Ectodermal cell (in vitro differentiated cells): Measurements from ENCODE around the gene RAET1G.
"Not testable (repeated sequence)": the region's sequence is repeated elsewhere in the genome, so short reads cannot be mapped to it uniquely, and the experiment has no call there.

Experiments
- H3K27ac ChIP-seq: 2 replicates; pipeline ENCODE4 v1.7.0; 2013; ENCODE audit warnings: mild to moderate bottlenecking, low read depth, low read length; ENCODE audit not compliant: insufficient read depth, poor library complexity, severe bottlenecking
- H3K27me3 ChIP-seq: 2 replicates; pipeline ENCODE4 v1.7.0; 2013; ENCODE audit warnings: mild to moderate bottlenecking, low read length; ENCODE audit not compliant: insufficient read depth, control insufficient read depth, poor library complexity, severe bottlenecking
- H3K36me3 ChIP-seq: one replicate; pipeline ENCODE4 v1.7.0; 2013; ENCODE audit warnings: low read length; ENCODE audit not compliant: control insufficient read depth, insufficient read depth
- H3K4me1 ChIP-seq: one replicate; pipeline ENCODE4 v1.7.0; 2013; ENCODE audit warnings: low read length; ENCODE audit not compliant: control insufficient read depth, insufficient read depth
- H3K4me3 ChIP-seq: 2 replicates; pipeline ENCODE4 v1.7.0; 2013; ENCODE audit warnings: low read depth, low read length, control low read depth; ENCODE audit not compliant: insufficient read depth
- H3K9me3 ChIP-seq: 2 replicates; pipeline ENCODE4 v1.7.0; 2013; ENCODE audit warnings: mild to moderate bottlenecking, low read length, moderate library complexity; ENCODE audit not compliant: control insufficient read depth
- WGBS, 2 experiments: methylation state at CpG; one replicate each; pipeline ENCODE4 v1.1.7; 2013; ENCODE audit warnings: missing lambda C conversion rate in 2 of 2; 5-methylcytosine and 5-hydroxymethylcytosine counted together

The RAET1G gene

GRCh38 chr6:149963212-149963461 lies 40.2 kb upstream of the RAET1G start:
- Histone ChIP-seq H3K27me3 (peaks cover 97% of the 10 kb centered on the region), H3K27ac (no peak overlapping the region)
- 6 to 8% methylated on average over 8 of the region's 8 CpGs for WGBS, 2 experiments

GRCh38 chr6:149962461-149963211 lies 39.7 kb upstream of the RAET1G start:
- WGBS, 2 experiments, result 79 to 83% methylated on average over 7 of the region's 7 CpGs
- Histone ChIP-seq H3K4me1 (no peaks in the 10 kb centered on the region), H3K27me3 (peaks cover 97% of the 10 kb centered on the region), H3K4me3 (peak overlapping the region; percentile 50), H3K9me3 (no peaks in the 10 kb centered on the region), H3K27ac (no peak overlapping the region), H3K36me3 (no peaks in the 10 kb centered on the region)

More at GRCh38 chr6:149963212-149963461, 40.2 kb upstream of the RAET1G start:
- no peaks in the 10 kb centered on the region for H3K4me1 ChIP-seq
- peak overlapping the region; percentile 50 for H3K4me3 ChIP-seq
- H3K36me3 ChIP-seq, result no peaks in the 10 kb centered on the region
- no peaks in the 10 kb centered on the region for H3K9me3 ChIP-seq

GRCh38 chr6:149961728-149962425 lies 39.0 kb upstream of the RAET1G start:
- Histone ChIP-seq H3K9me3 (no peaks in the 10 kb centered on the region), H3K27me3 (peaks cover 97% of the 10 kb centered on the region), H3K4me1 (no peaks in the 10 kb centered on the region), H3K36me3 (no peaks in the 10 kb centered on the region), H3K4me3 (no peak overlapping the region), H3K27ac (no peak overlapping the region)
- 61% methylated on average over 6 of the region's 6 CpGs for WGBS, 2 experiments

GRCh38 chr6:149960488-149960887 lies 37.6 kb upstream of the RAET1G start:
- no peaks in the 10 kb centered on the region for H3K4me1 ChIP-seq

GRCh38 chr6:149959806-149960205 lies 36.9 kb upstream of the RAET1G start:
- not testable (repeated sequence) for H3K4me3 ChIP-seq, H3K9me3 ChIP-seq, H3K36me3 ChIP-seq, H3K4me1 ChIP-seq, H3K27ac ChIP-seq
- whole genome bisulfite sequencing, 2 experiments, result 93% methylated on average over 2 of the region's 4 CpGs; no CpG with 5 or more reads in 1 of the 2 experiments
- H3K27me3 ChIP-seq, result peaks cover 97% of the 10 kb centered on the region

More at GRCh38 chr6:149960488-149960887, 37.6 kb upstream of the RAET1G start:
- H3K4me3 ChIP-seq, result no peak overlapping the region
- 80 to 86% methylated on average over 6 of the region's 6 CpGs for WGBS, 2 experiments
- H3K27me3 ChIP-seq, result peaks cover 97% of the 10 kb centered on the region
- no peaks in the 10 kb centered on the region for H3K36me3 ChIP-seq
- no peak overlapping the region for H3K27ac ChIP-seq
- H3K9me3 ChIP-seq, result no peaks in the 10 kb centered on the region

GRCh38 chr6:149958124-149958523 lies 35.2 kb upstream of the RAET1G start:
- H3K27ac ChIP-seq, H3K36me3 ChIP-seq, H3K4me3 ChIP-seq, H3K9me3 ChIP-seq, H3K4me1 ChIP-seq: not testable (repeated sequence)
- H3K27me3 ChIP-seq, result peaks cover 97% of the 10 kb centered on the region
- WGBS, 2 experiments, result 80 to 94% methylated on average over 2 to 3 of the region's 3 CpGs

- H3K9me3 ChIP-seq, H3K4me3 ChIP-seq, H3K27ac ChIP-seq, H3K4me1 ChIP-seq, H3K36me3 ChIP-seq: not testable (repeated sequence)
- 57 to 60% methylated on average over 6 to 7 of the region's 7 CpGs for WGBS, 2 experiments
- peaks cover 100% of the 10 kb centered on the region for H3K27me3 ChIP-seq
Measured at GRCh38 chr6:149955654-149956317, 32.9 kb upstream of the RAET1G start.

- not testable (repeated sequence) for H3K4me3 ChIP-seq, H3K9me3 ChIP-seq, H3K27ac ChIP-seq, H3K36me3 ChIP-seq, H3K4me1 ChIP-seq
- 28 to 29% methylated on average over 10 to 11 of the region's 21 CpGs for WGBS, 2 experiments
- peaks cover 100% of the 10 kb centered on the region for H3K27me3 ChIP-seq
Measured at GRCh38 chr6:149954984-149955653, 32.2 kb upstream of the RAET1G start.

GRCh38 chr6:149954328-149954983 lies 31.5 kb upstream of the RAET1G start:
- H3K4me3 ChIP-seq, H3K4me1 ChIP-seq, H3K9me3 ChIP-seq, H3K36me3 ChIP-seq, H3K27ac ChIP-seq: not testable (repeated sequence)
- 16 to 24% methylated on average over 37 to 40 of the region's 53 CpGs for WGBS, 2 experiments
- peaks cover 100% of the 10 kb centered on the region for H3K27me3 ChIP-seq
